Left lung (tissue), 10 donors: Measurements from ENCODE around the gene RFX4. TPM values are rescaled to one million over a fixed set of nuclear protein-coding genes. Genes with fewer than 3 reads are reported as not detected.
A peak's percentile ranks its signal among the peaks of the same experiment; 100 is the strongest.

Experiments
- ATAC-seq: fragments of 200-7000 bp; cut with Tn5 transposase; one replicate; pipeline ENCODE4 v1.9.1; 2020; ENCODE audit warnings: moderate library complexity
- DNase-seq, 4 donors: peaks; one replicate each; pipeline ENCODE4 v3.0.0-alpha.2; 2013 to 2020
- H3K27ac ChIP-seq, 2 donors: fragments of 200-600 bp; sonication (generic) in 1 of 2; one replicate each; pipeline versions ENCODE4 v1.5.0 to v1.8.0; 2020 to 2021
- H3K27me3 ChIP-seq, 2 donors: fragments of 200-600 bp; sonication (generic) in 1 of 2; one replicate each; pipeline versions ENCODE4 v1.5.0 to v1.8.0; 2020 to 2021
- H3K36me3 ChIP-seq, 2 donors: fragments of 200-600 bp; sonication (generic) in 1 of 2; one replicate each; pipeline versions ENCODE4 v1.5.0 to v1.8.0; 2020 to 2021
- H3K4me1 ChIP-seq, 2 donors: fragments of 200-600 bp; one replicate each; pipeline ENCODE4 v1.8.0; 2021
- H3K4me3 ChIP-seq, 2 donors: fragments of 200-600 bp; sonication (generic) in 1 of 2; one replicate each; pipeline versions ENCODE4 v1.5.0 to v1.8.0; 2020 to 2021; ENCODE audit warnings: mild to moderate bottlenecking in 1 of 2
- H3K9me3 ChIP-seq, 2 donors: fragments of 200-600 bp; sonication (generic) in 1 of 2; one replicate each; pipeline versions ENCODE4 v1.5.0 to v1.8.0; 2020 to 2021
- CTCF ChIP-seq, 2 donors: fragments of 200-600 bp; sonication (generic) in 1 of 2; IDR thresholded peaks; one replicate each; pipeline versions ENCODE4 v1.5.0 to v1.8.0; 2021; ENCODE audit warnings: antibody characterized with exemption in 2 of 2
- intact Hi-C, 2 donors: fragments of 100-400 bp; cut with DNase I; formaldehyde crosslinking; loops; one replicate each; pipeline versions ENCODE4 v1.11.2 to v1.14.2; 2022
- polyA plus RNA-seq, 6 donors: library from polyadenylated mRNA; unstranded; fragments of 120-200 nt; gene quantifications; one replicate each; pipeline ENCODE4 v1.2.1, GENCODE V29; 2013; ENCODE audit not compliant: insufficient read length in 6 of 6
- total RNA-seq, 2 donors: library from RNA; stranded (reverse); fragmentation: NEBNext Ultra II Directional; extraction: Animal tissue kit (Norgen Biotek cat#: 25700); gene quantifications; one replicate each; pipeline ENCODE4 v1.2.1, GENCODE V29; 2021
- donor health status: DM: no; HTN: yes; CAD: no.
- donor health status: DM: no; HTN: no; CAD: no.

The RFX4 gene
- total and polyA plus RNA-seq, 8 donors: 0.09 TPM; not detected in 7

GRCh38 chr12:106774005-106774807 lies 191.4 kb downstream of the RFX4 start, which contains the start of gene RIC8B:
TSS of gene RIC8B (plus strand) at chr12:106774682. CDS start at chr12:106774746, 64 bp downstream.
- Histone ChIP-seq H3K36me3 (no peaks in the 10 kb centered on the region), H3K27ac (peak within 1 kb of the TSS; percentile 95), H3K4me3 (peak within 1 kb of the TSS; percentile 74 to 90), H3K4me1 (peaks cover 8 to 23% of the 10 kb centered on the region in 2 donors), H3K9me3 (no peaks in the 10 kb centered on the region), H3K27me3 (peaks cover 0 to 5% of the 10 kb centered on the region in 2 donors)
- no peak for TF ChIP-seq CTCF (IDR thresholded peaks at IDR 0.05)
- ATAC-seq: peak; percentile 97
- DNase-seq: peak; percentile 96 to 99 (median 98)
- intact Hi-C loops: no loop called here

- Histone ChIP-seq H3K4me3 (peak overlapping the region; percentile 74 to 90), H3K27ac (peak overlapping the region; percentile 95), H3K9me3 (no peaks in the 10 kb centered on the region), H3K36me3 (no peaks in the 10 kb centered on the region), H3K27me3 (no peaks in the 10 kb centered on the region), H3K4me1 (peaks cover 8 to 23% of the 10 kb centered on the region in 2 donors)
- intact Hi-C loops: no loop called here
- DNase-seq: peak in 1 of 4 donors; percentile 26
- ATAC-seq: no peak
- TF ChIP-seq CTCF (IDR thresholded peaks at IDR 0.05): no peak
Observed at GRCh38 chr12:106774808-106775524, 192.2 kb downstream of the RFX4 start.

GRCh38 chr12:106776897-106777296 lies 194.1 kb downstream of the RFX4 start:
- no peaks in the 10 kb centered on the region for H3K36me3 ChIP-seq
- DNase-seq (no peak), ATAC-seq (no peak)
- intact Hi-C loops: no loop called here
- TF ChIP-seq CTCF (IDR thresholded peaks at IDR 0.05): no peak
- no peaks in the 10 kb centered on the region for H3K27me3 ChIP-seq
- H3K9me3 ChIP-seq: no peaks in the 10 kb centered on the region
- no peak overlapping the region for H3K27ac ChIP-seq
- H3K4me3 ChIP-seq: no peak overlapping the region
- peaks cover 8 to 23% of the 10 kb centered on the region in 2 donors for H3K4me1 ChIP-seq

- Histone ChIP-seq H3K36me3 (peaks cover 0 to 4% of the 10 kb centered on the region in 2 donors), H3K4me1 (peaks cover 6 to 15% of the 10 kb centered on the region in 2 donors), H3K27ac (no peak overlapping the region), H3K9me3 (no peaks in the 10 kb centered on the region), H3K4me3 (no peak overlapping the region), H3K27me3 (no peaks in the 10 kb centered on the region)
- DNase-seq (no peak), ATAC-seq (no peak)
- intact Hi-C loops: no loop called here
- no peak for TF ChIP-seq CTCF (IDR thresholded peaks at IDR 0.05)
Observed at GRCh38 chr12:106780010-106780631, 197.3 kb downstream of the RFX4 start.

GRCh38 chr12:106782619-106783018 lies 199.8 kb downstream of the RFX4 start:
- Histone ChIP-seq H3K27me3 (no peaks in the 10 kb centered on the region), H3K4me3 (no peak overlapping the region), H3K27ac (no peak overlapping the region), H3K4me1 (peaks cover 0 to 3% of the 10 kb centered on the region in 2 donors), H3K9me3 (no peaks in the 10 kb centered on the region), H3K36me3 (peaks cover 0 to 6% of the 10 kb centered on the region in 2 donors)
- DNase-seq: no peak
- no peak for TF ChIP-seq CTCF (IDR thresholded peaks at IDR 0.05)
- intact Hi-C loops: no loop called here
- ATAC-seq: no peak
